HepG2 (cell line): ENCODE results near the gene SYT8. TPM values are rescaled to one million over a fixed set of nuclear protein-coding genes. Genes with fewer than 3 reads are reported as not detected.

ENCODE experiments used
- BCLAF1 ChIP-seq: fragments of 450-650 bp; IDR thresholded peaks from 2 replicates; pipeline ENCODE4 v1.6.1; 2017; ENCODE audit warnings: mild to moderate bottlenecking
- FOSL1 ChIP-seq: sonication (generic); formaldehyde crosslinking; IDR thresholded peaks from 2 replicates; pipeline ENCODE4 v1.9.0; 2021; ENCODE audit warnings: missing genetic modification reagents, borderline replicate concordance
- FOXK2 ChIP-seq: fragments of 450-650 bp; IDR thresholded peaks from 2 replicates; pipeline ENCODE4 v1.6.1; 2016
- KIAA2018 ChIP-seq: sonication (generic); formaldehyde crosslinking; IDR thresholded peaks from 2 replicates; pipeline ENCODE4 v1.5.0; 2020; ENCODE audit warnings: mild to moderate bottlenecking, missing genetic modification reagents, borderline replicate concordance
- MEF2D ChIP-seq: sonication (generic); formaldehyde crosslinking; IDR thresholded peaks from 2 replicates; pipeline ENCODE4 v1.5.1; 2020; ENCODE audit warnings: mild to moderate bottlenecking, missing genetic modification reagents
- NFIB ChIP-seq: sonication (generic); formaldehyde crosslinking; IDR thresholded peaks from 2 replicates; pipeline ENCODE4 v1.9.0; 2021; ENCODE audit warnings: missing genetic modification reagents, mild to moderate bottlenecking, borderline replicate concordance
- NPAS2 ChIP-seq: sonication (generic); formaldehyde crosslinking; IDR thresholded peaks from 2 replicates; pipeline ENCODE4 v1.8.0; 2022; ENCODE audit warnings: mild to moderate bottlenecking, missing genetic modification reagents, borderline replicate concordance
- STAT6 ChIP-seq: sonication (generic); formaldehyde crosslinking; IDR thresholded peaks from 2 replicates; pipeline ENCODE4 v1.4.0; 2020; ENCODE audit warnings: missing genetic modification reagents, mild to moderate bottlenecking, borderline replicate concordance
- TFE3 ChIP-seq: IDR thresholded peaks from 2 replicates; pipeline ENCODE4 v1.6.1; 2016
- ZNF12 ChIP-seq: sonication (generic); formaldehyde crosslinking; IDR thresholded peaks from 2 replicates; pipeline ENCODE4 v1.5.0; 2020; ENCODE audit warnings: missing genetic modification reagents
- ZNF17 ChIP-seq: sonication (generic); formaldehyde crosslinking; IDR thresholded peaks from 2 replicates; pipeline ENCODE4 v1.5.0; 2020; ENCODE audit warnings: mild to moderate bottlenecking, missing genetic modification reagents
- ZNF737 ChIP-seq: sonication (generic); formaldehyde crosslinking; IDR thresholded peaks from 2 replicates; pipeline ENCODE4 v1.5.0; 2020; ENCODE audit warnings: missing genetic modification reagents, mild to moderate bottlenecking, borderline replicate concordance
- polyA plus RNA-seq, 8 experiments: library from polyadenylated mRNA; depleted of rRNA in 3 of 8; stranded (reverse) in 7 of 8; unstranded in 1 of 8; fragments of >200 nt; fragmentation: Illumina TruSeq in 4 of 8; extraction: Trizol in 4 of 8; gene quantifications; 2 replicates each; pipeline versions ENCODE4 v1.2.1 to v1.2.3, GENCODE V29; 2011 to 2016; ENCODE audit warnings: low read depth in 4 of 8, missing spikeins in 1 of 8, mixed read lengths in 1 of 8; ENCODE audit not compliant: insufficient read depth in 1 of 8
- total RNA-seq, 5 experiments: library from RNA; depleted of rRNA; stranded (reverse); fragments of >200 nt; fragmentation: Illumina TruSeq; extraction: Trizol; gene quantifications; 2 replicates each; pipeline ENCODE4 v1.2.3, GENCODE V29; 2016; ENCODE audit warnings: low read depth in 1 of 5

The SYT8 gene
- total and polyA plus RNA-seq, 2 of the 13 experiments (the other 11 are each of a cell fraction or from before 2014, with no cell fraction given): 0.60 to 2.3 TPM

- TF ChIP-seq KIAA2018 (CRISPR knock-in tag) (no peak), ZNF737 (no peak), FOSL1 (no peak), NPAS2 (CRISPR knock-in tag) (no peak), FOXK2 (no peak), BCLAF1 (no peak), ZNF17 (no peak), STAT6 (CRISPR knock-in tag) (no peak), NFIB (no peak), MEF2D (CRISPR knock-in tag) (no peak), TFE3 (CRISPR knock-in tag) (no peak), ZNF12 (CRISPR knock-in tag) (no peak)
These were observed 19.6 kb downstream of the SYT8 start (continued) for GRCh38 chr11:1854132-1854948.
